IPS-11a (cell line): Measurements from ENCODE around the gene TNNI2.

Experiments used
- H3K4me3 ChIP-seq: one replicate; pipeline ENCODE4 v1.5.1; 2013; ENCODE audit warnings: low read depth, low read length, control low read depth

TNNI2 gene

GRCh38 chr11:1820463-1821325 is 18.1 kb upstream of the TNNI2 start:
- no peak overlapping the region for H3K4me3 ChIP-seq

DNA sequence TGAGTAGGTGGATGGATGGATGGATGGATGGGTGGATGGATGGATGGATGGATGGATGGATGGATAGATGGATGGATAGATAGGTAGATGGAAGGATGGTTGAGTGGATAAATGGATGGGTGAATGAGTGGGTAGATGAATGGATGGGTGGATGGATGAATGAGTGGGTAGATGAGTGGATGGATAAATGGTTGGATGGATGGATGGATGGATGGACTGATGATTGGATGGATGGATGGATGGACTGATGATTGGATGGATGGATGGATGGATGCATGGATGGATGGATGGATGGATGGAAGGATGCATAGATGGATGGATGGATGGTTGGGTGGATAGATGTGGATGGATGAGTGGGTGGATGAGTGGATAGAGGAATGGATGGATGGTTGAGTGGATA is 17.2 kb upstream of the TNNI2 start:
- no peak overlapping the region for H3K4me3 ChIP-seq

DNA sequence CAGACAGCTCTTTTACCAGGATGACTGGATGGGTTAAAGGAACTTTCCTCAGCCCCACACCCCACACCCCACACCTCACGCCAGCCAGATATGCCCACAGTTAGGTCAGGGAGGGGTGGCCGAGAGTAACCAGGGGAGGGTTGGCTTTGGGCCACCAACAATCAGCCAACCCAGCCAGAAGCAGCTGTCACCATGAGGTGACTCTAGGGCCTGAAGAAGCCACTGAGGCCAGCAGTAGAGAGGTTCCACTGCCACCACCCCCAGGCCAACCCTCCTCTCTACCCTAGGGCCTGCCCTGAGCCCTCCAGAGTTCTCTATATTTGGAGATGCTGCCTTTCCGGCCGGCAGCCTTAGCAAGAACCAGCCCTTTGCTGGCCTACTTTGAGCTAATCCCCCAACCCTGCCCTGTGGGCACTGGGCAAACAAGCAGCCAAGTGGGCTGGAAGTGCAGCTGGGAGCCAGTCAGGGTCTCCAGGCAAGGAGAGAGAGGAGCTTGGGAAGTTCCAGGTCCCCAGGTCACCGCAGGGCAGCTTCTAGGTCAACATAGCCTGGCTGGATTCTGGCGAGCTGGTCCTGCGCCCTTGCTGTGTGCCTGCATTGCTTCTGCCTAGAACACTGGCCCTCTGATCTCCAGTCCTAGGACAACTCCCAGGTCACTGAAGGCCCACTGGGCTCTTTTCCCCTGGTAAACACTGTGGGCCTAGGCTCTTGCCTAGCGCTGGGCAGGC is 16.0 kb upstream of the TNNI2 start:
- H3K4me3 ChIP-seq = no peak overlapping the region

GRCh38 chr11:1823376-1824220 is 15.2 kb upstream of the TNNI2 start:
- H3K4me3 ChIP-seq = no peak overlapping the region

DNA sequence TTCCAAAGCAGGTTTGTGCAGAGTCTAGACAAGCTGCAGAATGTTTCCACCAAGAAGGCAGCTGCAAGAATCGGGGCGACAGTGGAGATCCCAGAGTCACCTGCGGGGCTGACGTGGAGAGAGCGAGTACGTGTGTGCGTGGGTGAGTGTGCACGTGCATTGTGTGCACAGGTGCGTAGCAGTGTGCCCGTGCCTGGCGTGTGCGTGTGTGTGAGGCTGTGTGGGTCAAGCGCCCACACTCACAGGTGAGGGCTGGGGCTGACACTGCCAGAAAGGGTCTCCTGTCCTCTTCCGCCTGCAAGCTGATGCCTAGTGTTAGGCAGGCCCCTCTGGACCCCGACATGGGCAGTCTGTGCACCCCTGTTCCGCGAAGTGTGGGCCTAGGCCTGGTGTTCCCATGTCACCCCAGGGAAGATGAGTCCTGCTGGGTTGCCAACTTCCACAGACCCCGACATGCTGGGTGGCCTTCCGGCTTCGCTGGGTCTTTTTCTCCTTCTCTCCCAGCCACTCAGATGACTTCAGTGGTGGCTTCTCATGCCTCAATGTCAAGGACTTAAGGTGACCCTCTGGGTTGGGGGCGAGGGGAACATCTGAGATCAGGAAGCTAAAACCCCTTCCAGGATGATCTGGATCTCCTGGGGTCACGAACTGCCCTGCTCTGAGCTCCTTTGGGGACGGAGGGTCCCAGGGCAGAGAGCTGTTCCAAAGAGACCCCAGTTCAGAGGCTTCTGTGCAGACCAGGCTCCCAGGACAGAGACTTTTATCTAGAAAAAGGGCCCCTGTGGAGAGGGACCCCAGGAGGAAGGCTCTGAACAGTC is 14.4 kb upstream of the TNNI2 start:
- H3K4me3 ChIP-seq = no peak overlapping the region

GRCh38 chr11:1825039-1825740 is 13.6 kb upstream of the TNNI2 start:
- no peak overlapping the region for H3K4me3 ChIP-seq

DNA sequence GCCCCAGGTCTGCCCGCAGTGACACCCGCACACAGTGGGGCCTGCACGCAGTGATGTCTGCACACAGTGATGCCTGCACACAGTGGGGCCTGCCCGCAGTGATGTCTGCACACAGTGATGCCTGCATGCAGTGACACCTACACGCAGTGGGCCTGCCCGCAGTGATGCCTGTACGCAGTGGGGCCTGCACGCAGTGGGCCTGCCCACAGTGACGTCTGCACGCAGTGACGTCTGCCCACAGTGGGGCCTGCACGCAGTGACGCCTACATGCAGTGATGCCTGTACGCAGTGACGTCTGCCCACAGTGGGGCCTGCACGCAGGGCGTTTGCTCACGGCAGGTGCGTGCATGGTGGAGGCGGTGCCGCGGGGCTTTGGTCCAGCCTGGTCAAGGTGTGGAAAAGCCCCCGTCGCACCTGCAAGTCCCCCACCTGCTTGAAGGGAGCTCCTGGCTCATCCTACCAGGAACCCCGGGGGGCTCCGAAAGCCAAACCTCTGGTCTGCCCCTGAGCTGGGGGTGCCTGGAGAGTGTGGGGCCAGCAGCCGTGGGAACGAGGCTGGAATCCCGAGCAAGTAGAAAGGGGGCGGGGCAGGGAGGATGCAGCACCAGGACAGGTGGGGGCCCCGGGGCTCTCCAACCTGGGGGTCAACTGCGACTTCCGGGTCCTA is 12.9 kb upstream of the TNNI2 start:
- H3K4me3 ChIP-seq = no peak overlapping the region

- no peak overlapping the region for H3K4me3 ChIP-seq
These were observed 12.2 kb upstream of the TNNI2 start for GRCh38 chr11:1826552-1827094.

DNA sequence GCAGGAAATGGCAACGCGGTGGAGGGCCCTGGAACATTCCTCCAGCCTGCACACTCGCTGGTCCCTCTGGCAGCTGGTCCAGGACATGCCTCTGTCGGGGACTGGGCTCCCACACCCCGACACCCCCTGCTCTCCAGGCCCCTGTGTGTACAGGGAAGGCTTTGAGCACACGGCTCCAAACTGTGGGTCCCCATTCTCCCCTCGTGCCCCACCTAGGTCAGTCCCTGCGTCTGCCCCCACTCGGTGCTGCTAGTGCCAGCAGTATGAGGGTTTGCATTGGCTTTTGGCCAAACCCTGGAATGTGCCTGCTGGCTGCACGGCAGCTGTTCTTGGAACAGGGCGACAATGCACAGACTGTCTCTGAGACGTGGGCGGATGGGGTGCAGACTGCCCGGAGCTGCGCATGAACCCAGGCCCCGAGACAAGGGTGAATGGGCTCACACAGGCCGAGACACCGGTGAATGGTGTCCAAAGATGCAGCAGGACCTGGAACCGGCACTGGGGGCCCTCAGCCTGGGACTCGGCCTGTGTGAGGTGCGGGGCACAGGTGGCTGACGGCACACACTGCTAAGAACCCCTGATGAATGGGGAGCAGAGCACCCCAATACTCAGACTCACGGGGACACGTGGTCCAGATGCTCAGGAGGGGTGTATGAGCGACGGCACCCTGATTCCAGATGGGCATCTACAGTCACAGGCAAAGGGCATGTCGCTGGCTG is 11.5 kb upstream of the TNNI2 start:
- no peak overlapping the region for H3K4me3 ChIP-seq

GRCh38 chr11:1827931-1828330 is 10.8 kb upstream of the TNNI2 start:
- H3K4me3 ChIP-seq = no peak overlapping the region

- no peak overlapping the region for H3K4me3 ChIP-seq
These were observed 10.2 kb upstream of the TNNI2 start for GRCh38 chr11:1828542-1828941.

- H3K4me3 ChIP-seq = no peak overlapping the region
These were observed 9.6 kb upstream of the TNNI2 start for GRCh38 chr11:1829039-1829820.

DNA sequence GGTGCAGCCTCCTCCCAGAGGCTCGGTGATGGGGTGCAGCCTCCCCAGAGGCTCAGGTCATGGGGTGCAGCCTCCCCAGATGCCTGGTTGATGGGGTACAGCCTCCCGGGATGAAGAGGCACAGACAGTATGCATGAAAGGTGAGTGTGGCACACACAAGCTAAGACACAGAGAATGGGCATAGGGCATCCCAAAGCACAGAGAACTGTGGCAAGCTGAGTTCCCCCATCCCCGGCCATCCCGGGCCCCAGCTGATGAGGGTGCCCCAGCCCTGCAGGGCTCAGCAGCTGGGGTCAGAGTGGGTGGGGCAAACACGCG is 8.8 kb upstream of the TNNI2 start:
- H3K4me3 ChIP-seq = no peak overlapping the region

DNA sequence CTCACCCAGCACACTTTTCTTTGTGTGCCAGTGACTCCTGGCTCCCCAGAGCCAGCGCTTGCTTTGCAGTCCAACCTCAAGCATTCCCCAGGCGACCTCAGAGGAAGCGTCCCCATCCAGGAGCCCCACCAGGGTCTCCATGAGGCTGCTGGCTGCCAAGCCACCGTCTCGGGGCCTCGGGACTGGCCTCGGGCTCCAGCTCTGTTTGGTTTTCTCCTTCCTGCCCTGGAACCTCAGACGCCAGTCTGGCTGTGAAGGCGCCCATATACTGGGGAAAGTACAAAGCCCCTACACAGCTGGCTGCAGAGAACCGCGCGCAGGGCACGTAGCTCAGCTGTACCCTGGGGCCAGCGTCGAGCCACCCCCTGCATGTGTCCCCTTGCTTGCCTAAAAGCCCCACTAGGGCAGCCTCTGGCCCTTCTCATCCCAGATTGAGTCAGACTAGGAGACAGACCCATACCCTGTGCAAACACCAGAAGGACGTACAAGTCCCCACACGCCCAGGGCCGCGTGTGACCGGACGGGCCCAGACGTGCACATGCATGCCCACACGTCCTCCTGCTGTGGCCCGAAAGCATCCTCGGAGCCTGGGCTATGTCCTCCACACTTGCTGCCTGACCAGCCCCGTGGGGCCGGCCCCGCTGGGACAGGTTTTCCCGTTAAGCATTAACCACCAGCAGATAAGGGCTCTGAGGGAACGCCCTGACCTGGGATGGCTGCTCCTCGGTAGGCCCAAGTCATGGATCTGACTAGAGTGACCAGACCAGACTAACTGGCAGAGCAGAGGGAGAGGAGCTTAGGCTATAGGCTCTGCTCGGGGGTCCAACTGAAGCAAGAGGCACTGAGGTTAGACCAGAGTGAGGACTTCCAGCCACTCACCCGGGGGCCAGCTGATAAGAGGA is 8.2 kb upstream of the TNNI2 start:
- no peak overlapping the region for H3K4me3 ChIP-seq

GRCh38 chr11:1831338-1832210 is 7.2 kb upstream of the TNNI2 start:
- no peak overlapping the region for H3K4me3 ChIP-seq
